AG09309 (cell line): Measurements from ENCODE around the gene KIF7.

ENCODE experiments used
- DNase-seq: peaks from one replicate; pipeline ENCODE4 v3.0.0-alpha.2; 2010; ENCODE audit warnings: low read depth
- H3K4me3 ChIP-seq: 2 replicates; pipeline ENCODE4 v1.5.1; 2011; ENCODE audit warnings: mild to moderate bottlenecking, low read depth, low read length, moderate library complexity; ENCODE audit not compliant: control insufficient read depth
- TF ChIP-seq, protein P1 (sequence below): IDR thresholded peaks from 2 replicates; pipeline ENCODE4 v1.5.1; 2011; ENCODE audit warnings: mild to moderate bottlenecking, low read depth, low read length, inconsistent platforms; ENCODE audit not compliant: insufficient read depth, control insufficient read depth; ENCODE audit errors: missing control alignments

Gene KIF7

DNA sequence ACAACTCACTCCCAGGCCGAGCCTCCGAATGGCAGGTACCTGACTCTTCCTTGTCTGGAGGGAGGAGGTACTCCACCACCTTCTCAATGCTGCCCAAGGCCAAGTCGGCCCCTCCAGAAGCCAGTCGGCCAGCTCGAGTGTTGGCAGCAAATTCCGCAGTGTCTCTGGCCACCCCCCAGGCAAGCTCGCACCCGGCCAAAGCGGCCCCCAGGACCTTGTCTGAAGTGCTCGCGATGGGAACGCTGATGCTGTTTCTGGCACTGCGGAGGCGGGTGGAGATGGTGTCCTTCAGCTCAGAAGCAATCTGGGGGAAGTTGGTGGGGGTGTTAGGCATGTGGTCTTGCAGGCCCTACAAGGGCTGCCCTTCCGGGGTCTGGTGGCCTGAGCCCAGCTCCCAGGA lies 14.7 kb upstream of the KIF7 start:
- no peak for DNase-seq
- TF ChIP-seq, protein P1, sequence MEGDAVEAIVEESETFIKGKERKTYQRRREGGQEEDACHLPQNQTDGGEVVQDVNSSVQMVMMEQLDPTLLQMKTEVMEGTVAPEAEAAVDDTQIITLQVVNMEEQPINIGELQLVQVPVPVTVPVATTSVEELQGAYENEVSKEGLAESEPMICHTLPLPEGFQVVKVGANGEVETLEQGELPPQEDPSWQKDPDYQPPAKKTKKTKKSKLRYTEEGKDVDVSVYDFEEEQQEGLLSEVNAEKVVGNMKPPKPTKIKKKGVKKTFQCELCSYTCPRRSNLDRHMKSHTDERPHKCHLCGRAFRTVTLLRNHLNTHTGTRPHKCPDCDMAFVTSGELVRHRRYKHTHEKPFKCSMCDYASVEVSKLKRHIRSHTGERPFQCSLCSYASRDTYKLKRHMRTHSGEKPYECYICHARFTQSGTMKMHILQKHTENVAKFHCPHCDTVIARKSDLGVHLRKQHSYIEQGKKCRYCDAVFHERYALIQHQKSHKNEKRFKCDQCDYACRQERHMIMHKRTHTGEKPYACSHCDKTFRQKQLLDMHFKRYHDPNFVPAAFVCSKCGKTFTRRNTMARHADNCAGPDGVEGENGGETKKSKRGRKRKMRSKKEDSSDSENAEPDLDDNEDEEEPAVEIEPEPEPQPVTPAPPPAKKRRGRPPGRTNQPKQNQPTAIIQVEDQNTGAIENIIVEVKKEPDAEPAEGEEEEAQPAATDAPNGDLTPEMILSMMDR: no peak
- H3K4me3 ChIP-seq: no peak overlapping the region

DNA sequence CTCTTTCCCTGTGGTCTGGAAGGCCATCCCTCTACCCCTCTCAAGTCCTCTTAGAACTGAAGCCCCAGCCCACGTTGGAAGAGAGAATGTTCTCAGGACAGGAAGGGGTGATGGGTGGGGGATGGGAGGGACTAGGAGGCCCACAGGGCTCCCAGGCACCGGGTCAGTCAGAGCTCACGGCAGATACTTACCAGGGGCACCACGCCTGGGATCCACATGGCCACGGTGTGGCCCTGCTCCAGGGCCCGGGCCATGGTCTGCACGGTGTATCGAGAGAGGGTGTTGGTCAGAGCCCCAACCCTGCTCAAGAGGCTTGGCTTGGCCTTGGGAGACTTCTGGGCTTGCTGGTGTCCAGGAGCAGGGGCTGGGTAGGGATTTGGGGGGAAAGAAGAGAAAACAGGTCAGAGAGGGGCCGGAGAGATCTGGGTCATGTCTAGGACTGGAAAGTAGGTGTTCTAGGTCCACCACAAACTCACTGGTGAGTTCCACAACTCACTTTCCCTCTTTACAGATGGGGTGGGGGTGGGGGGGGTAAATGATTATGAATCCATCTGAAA lies 14.1 kb upstream of the KIF7 start:
- H3K4me3 ChIP-seq: no peak overlapping the region
- DNase-seq: no peak
- TF ChIP-seq, protein P1: no peak

DNA sequence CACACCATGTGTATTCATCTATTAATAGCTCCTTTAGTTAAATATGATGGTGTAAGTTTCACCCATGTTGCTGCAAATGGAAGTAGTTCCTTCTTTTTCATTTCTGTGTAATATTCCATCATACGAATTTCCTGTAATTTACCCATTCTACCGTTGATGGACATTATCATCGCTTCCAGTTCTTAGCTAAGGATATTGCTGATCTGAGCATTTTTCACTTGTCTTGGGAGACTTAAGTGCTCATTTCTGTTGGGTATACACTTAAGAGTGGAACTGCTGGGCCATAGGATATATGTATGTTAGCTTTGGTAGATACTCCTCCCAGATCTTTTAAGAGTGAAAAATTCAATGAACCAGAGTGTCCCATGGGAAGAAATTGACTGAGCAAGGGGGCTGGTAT lies 12.9 kb upstream of the KIF7 start:
- TF ChIP-seq, protein P1: no peak
- DNase-seq: no peak
- H3K4me3 ChIP-seq: no peak overlapping the region

DNA sequence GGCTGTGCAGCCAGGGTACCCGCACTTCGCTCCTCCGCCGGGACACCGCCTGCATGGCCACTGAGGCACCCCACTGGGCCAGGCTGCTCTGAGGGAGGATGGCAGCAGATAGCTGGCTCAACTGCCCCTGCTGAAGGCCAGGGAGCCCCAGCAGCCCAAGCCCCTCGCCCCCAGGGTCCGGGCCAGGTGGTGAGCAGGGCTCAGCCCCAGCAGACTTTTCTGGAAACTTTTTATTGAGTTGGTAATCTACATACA lies 12.4 kb upstream of the KIF7 start:
- TF ChIP-seq, protein P1: no peak
- no peak overlapping the region for H3K4me3 ChIP-seq
- DNase-seq: no peak

DNA sequence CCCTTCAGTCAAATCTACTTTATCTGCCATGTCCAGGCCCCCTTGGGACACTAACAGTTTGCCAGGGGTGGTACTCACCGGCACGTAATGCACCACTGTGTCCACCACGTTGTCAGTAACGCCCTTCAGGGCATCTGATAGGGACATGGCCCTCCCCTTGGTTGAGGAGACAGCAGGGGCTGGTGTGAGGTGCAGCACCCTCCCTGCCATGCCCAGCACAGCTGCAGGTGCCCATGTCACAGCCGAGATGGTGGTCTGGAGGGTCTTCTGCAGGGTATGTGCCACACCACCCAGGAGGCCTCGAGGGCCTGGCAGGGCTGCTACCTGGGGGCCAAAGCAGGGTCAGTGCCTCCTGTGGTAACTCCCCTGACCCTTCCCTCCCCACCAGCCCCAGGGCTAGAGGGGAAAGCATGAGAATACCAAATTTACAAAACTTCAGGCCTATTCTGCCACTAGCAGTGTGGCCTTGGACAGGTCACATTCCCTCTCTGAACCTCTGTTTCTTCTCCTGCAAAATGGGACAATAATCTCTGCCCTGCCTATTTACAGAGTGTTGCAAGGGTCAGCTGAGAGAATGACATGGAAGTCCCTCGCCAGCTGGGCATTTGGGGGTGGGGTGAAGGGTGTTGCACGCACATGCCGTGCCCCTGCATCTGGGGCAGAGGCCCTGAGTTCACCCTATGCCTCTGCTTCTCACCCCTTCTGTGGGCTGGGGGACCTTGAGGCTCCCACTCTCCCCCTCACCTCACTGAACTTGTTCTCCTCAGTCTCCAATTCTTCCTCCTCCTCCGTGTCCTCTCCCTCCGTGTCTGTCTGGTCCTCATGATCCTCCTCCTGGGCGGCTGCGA lies 11.8 kb upstream of the KIF7 start:
- no peak overlapping the region for H3K4me3 ChIP-seq
- DNase-seq: no peak
- TF ChIP-seq, protein P1: no peak

DNA sequence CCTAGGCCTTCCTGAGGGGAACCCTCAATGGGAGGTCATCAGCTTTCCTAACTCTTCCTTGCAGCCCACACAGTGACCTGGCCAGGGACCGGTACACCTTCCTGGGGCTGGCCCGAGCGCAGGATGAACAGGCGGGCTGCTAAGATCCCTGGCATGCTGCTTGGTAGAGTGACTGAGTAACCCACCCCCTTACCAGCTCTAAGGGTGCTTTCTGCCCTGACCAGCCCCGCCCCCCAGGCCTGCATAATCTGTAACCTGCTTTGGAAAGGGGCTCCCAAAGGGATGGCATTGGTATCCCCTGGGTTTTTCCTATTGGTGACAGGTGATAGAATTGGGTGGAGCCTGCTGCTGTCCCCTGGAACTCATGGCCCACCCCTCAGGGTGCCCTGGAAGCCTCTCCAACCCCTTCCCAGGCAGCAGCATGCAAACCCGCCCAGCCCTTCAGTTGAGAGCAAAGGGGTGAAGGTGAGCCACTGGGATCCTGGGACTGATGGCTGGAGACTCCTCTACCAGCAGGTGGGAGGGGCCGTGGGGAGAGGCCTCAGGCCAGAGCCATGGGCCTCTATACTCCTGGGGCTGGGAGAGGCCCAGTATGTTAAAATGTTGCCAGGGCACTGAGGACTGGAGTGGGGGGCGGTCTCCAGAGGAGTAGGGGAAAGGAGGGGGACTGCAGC lies 11.1 kb upstream of the KIF7 start:
- TF ChIP-seq, protein P1: no peak
- no peak for DNase-seq
- peak overlapping the region; percentile 10; the same call in 1 of the 2 replicates for H3K4me3 ChIP-seq
